ENCODE data around the gene HS6ST3. TPM values are rescaled to one million over a fixed set of nuclear protein-coding genes. Genes with fewer than 3 reads are reported as not detected.

The HS6ST3 gene
- total and polyA plus RNA-seq, 8 donors: 0.03 to 0.15 (median 0.10) TPM

- H3K4me3 ChIP-seq: no peak overlapping the region
- peaks cover 0 to 5% of the 10 kb centered on the region in 2 donors for H3K9me3 ChIP-seq
- TF ChIP-seq CTCF (IDR thresholded peaks at IDR 0.05): no peak
- H3K36me3 ChIP-seq: no peaks in the 10 kb centered on the region
- intact Hi-C loops (cut with DNase I): no loop called here
- DNase-seq (no peak), ATAC-seq (no peak)
- H3K27ac ChIP-seq: no peak overlapping the region
- H3K4me1 ChIP-seq: no peaks in the 10 kb centered on the region
- H3K27me3 ChIP-seq: no peaks in the 10 kb centered on the region
Measured at GRCh38 chr13:96792188-96792587, 702.3 kb downstream of the HS6ST3 start.

GRCh38 chr13:96792736-96793403 lies 703.0 kb downstream of the HS6ST3 start:
- intact Hi-C loops (cut with DNase I): no loop called here
- no peak for TF ChIP-seq CTCF (IDR thresholded peaks at IDR 0.05)
- no peak for ATAC-seq

GRCh38 chr13:96793404-96793755 lies 703.5 kb downstream of the HS6ST3 start:
- ATAC-seq: no peak
- intact Hi-C loops (cut with DNase I): no loop called here
- H3K4me3 ChIP-seq: no peak overlapping the region

More at GRCh38 chr13:96792736-96793403, 703.0 kb downstream of the HS6ST3 start:
- H3K4me1 ChIP-seq: no peaks in the 10 kb centered on the region
- H3K27ac ChIP-seq: no peak overlapping the region
- DNase-seq: no peak
- no peaks in the 10 kb centered on the region for H3K36me3 ChIP-seq
- peaks cover 0 to 5% of the 10 kb centered on the region in 2 donors for H3K9me3 ChIP-seq
- no peak overlapping the region for H3K4me3 ChIP-seq
- no peaks in the 10 kb centered on the region for H3K27me3 ChIP-seq

GRCh38 chr13:96794669-96795068 lies 704.8 kb downstream of the HS6ST3 start:
- H3K27ac ChIP-seq: no peak overlapping the region
- intact Hi-C loops (cut with DNase I): no loop called here
- H3K4me1 ChIP-seq: no peaks in the 10 kb centered on the region
- no peaks in the 10 kb centered on the region for H3K36me3 ChIP-seq
- no peaks in the 10 kb centered on the region for H3K9me3 ChIP-seq
- no peak overlapping the region for H3K4me3 ChIP-seq
- no peak for TF ChIP-seq CTCF (IDR thresholded peaks at IDR 0.05)
- no peaks in the 10 kb centered on the region for H3K27me3 ChIP-seq
- DNase-seq: no peak
- ATAC-seq: no peak

More at GRCh38 chr13:96793404-96793755, 703.5 kb downstream of the HS6ST3 start:
- Histone ChIP-seq H3K9me3 (no peaks in the 10 kb centered on the region), H3K27me3 (no peaks in the 10 kb centered on the region), H3K36me3 (no peaks in the 10 kb centered on the region), H3K4me1 (no peaks in the 10 kb centered on the region), H3K27ac (no peak overlapping the region)
- no peak for TF ChIP-seq CTCF (IDR thresholded peaks at IDR 0.05)
- no peak for DNase-seq

- Histone ChIP-seq H3K4me3 (no peak overlapping the region), H3K9me3 (no peaks in the 10 kb centered on the region), H3K36me3 (no peaks in the 10 kb centered on the region), H3K4me1 (no peaks in the 10 kb centered on the region), H3K27ac (no peak overlapping the region), H3K27me3 (no peaks in the 10 kb centered on the region)
- no peak for TF ChIP-seq CTCF (IDR thresholded peaks at IDR 0.05)
- intact Hi-C loops (cut with DNase I): no loop called here
- ATAC-seq (no peak), DNase-seq (no peak)
Measured at GRCh38 chr13:96795670-96796069, 705.8 kb downstream of the HS6ST3 start.
